Hematopoietic multipotent progenitor cell treated with erythropoietin and hydrocortisone succinate and interleukin-3 and kit ligand, for 15 days (in vitro differentiated cells): ENCODE measurements around the gene TTC39B.

Experiments used
- DNase-seq: peaks from one replicate; pipeline ENCODE4 v3.0.0-alpha.2; 2015; ENCODE audit warnings: low spot score

TTC39B gene

GRCh38 chr9:15131094-15131493, 175.9 kb downstream of the TTC39B start:
- DNase-seq = no peak

- no peak for DNase-seq
Measured at GRCh38 chr9:15127831-15128230, 179.2 kb downstream of the TTC39B start.

GRCh38 chr9:15121630-15122029, 185.4 kb downstream of the TTC39B start:
- DNase-seq = no peak

- DNase-seq = no peak
Measured at GRCh38 chr9:15116130-15116580, 190.9 kb downstream of the TTC39B start.

GRCh38 chr9:15115702-15116101, 191.3 kb downstream of the TTC39B start:
- no peak for DNase-seq

- DNase-seq = no peak
Measured at GRCh38 chr9:15115041-15115440, 192.0 kb downstream of the TTC39B start.
